HepG2 (cell line): ENCODE data around the gene ZNF618. TPM values are rescaled to one million over a fixed set of nuclear protein-coding genes. Genes with fewer than 3 reads are reported as not detected.

Source experiments
- HCFC1 ChIP-seq: fragments of 150-350 bp; IDR thresholded peaks from 2 replicates; pipeline ENCODE4 v1.6.1; 2014; ENCODE audit warnings: low read depth, low read length
- MXD4 ChIP-seq: IDR thresholded peaks from 2 replicates; pipeline ENCODE4 v1.6.1; 2016; ENCODE audit warnings: mild to moderate bottlenecking, missing biosample characterization, missing genetic modification reagents
- NCOA1 ChIP-seq: sonication (generic); formaldehyde crosslinking; IDR thresholded peaks from 2 replicates; pipeline ENCODE4 v1.9.0; 2021; ENCODE audit warnings: missing genetic modification reagents
- PHF20 ChIP-seq: sonication (generic); formaldehyde crosslinking; IDR thresholded peaks from 2 replicates; pipeline ENCODE4 v1.5.0; 2020; ENCODE audit warnings: mild to moderate bottlenecking, missing genetic modification reagents
- SRF ChIP-seq: IDR thresholded peaks from 2 replicates; pipeline ENCODE4 v1.6.1; 2011; ENCODE audit warnings: mild to moderate bottlenecking, low read depth, low read length, moderate library complexity
- ZFP36 ChIP-seq: fragments of 150-350 bp; IDR thresholded peaks from 2 replicates; pipeline ENCODE4 v1.6.1; 2018; ENCODE audit warnings: borderline replicate concordance, low read length, low read depth; ENCODE audit not compliant: partially characterized antibody
- ZFX ChIP-seq: sonication (generic); formaldehyde crosslinking; IDR thresholded peaks from 2 replicates; pipeline ENCODE4 v1.4.0; 2020; ENCODE audit warnings: mild to moderate bottlenecking, low read depth, missing genetic modification reagents, moderate library complexity
- ZNF138 ChIP-seq: sonication (generic); formaldehyde crosslinking; IDR thresholded peaks from 2 replicates; pipeline ENCODE4 v1.5.0; 2020; ENCODE audit warnings: mild to moderate bottlenecking, low read depth, missing genetic modification reagents
- ZNF230 ChIP-seq: sonication (generic); formaldehyde crosslinking; IDR thresholded peaks from 2 replicates; pipeline ENCODE4 v1.4.0; 2020; ENCODE audit warnings: mild to moderate bottlenecking, missing genetic modification reagents
- ZNF335 ChIP-seq: sonication (generic); formaldehyde crosslinking; IDR thresholded peaks from 2 replicates; pipeline ENCODE4 v1.4.0; 2020; ENCODE audit warnings: missing genetic modification reagents
- ZNF678 ChIP-seq: sonication (generic); formaldehyde crosslinking; IDR thresholded peaks from 2 replicates; pipeline ENCODE4 v1.4.0; 2020; ENCODE audit warnings: mild to moderate bottlenecking, missing genetic modification reagents
- polyA plus RNA-seq, 8 experiments: library from polyadenylated mRNA; depleted of rRNA in 3 of 8; stranded (reverse) in 7 of 8; unstranded in 1 of 8; fragments of >200 nt; fragmentation: Illumina TruSeq in 4 of 8; extraction: Trizol in 4 of 8; gene quantifications; 2 replicates each; pipeline versions ENCODE4 v1.2.1 to v1.2.3, GENCODE V29; 2011 to 2016; ENCODE audit warnings: low read depth in 4 of 8, missing spikeins in 1 of 8, mixed read lengths in 1 of 8; ENCODE audit not compliant: insufficient read depth in 1 of 8
- total RNA-seq, 5 experiments: library from RNA; depleted of rRNA; stranded (reverse); fragments of >200 nt; fragmentation: Illumina TruSeq; extraction: Trizol; gene quantifications; 2 replicates each; pipeline ENCODE4 v1.2.3, GENCODE V29; 2016; ENCODE audit warnings: low read depth in 1 of 5
- TF ChIP-seq, protein P1 (sequence below): fragments of 450-650 bp; IDR thresholded peaks from 2 replicates; pipeline ENCODE4 v1.6.1; 2017
- TF ChIP-seq, protein P2 (sequence below): sonication (generic); formaldehyde crosslinking; conservative IDR thresholded peaks from 2 replicates; pipeline ENCODE4 v1.8.0; 2022; ENCODE audit warnings: low read depth, missing genetic modification reagents
- TF ChIP-seq, protein P3 (sequence below): sonication (generic); formaldehyde crosslinking; IDR thresholded peaks from 2 replicates; pipeline ENCODE4 v1.4.0; 2020; ENCODE audit warnings: missing genetic modification reagents
- TF ChIP-seq, protein P4 (sequence below): sonication (generic); formaldehyde crosslinking; IDR thresholded peaks from 2 replicates; pipeline ENCODE4 v1.4.0; 2020; ENCODE audit warnings: missing genetic modification reagents, borderline replicate concordance
- TF ChIP-seq, protein P5 (sequence below): sonication (generic); formaldehyde crosslinking; IDR thresholded peaks from 2 replicates; pipeline ENCODE4 v1.4.0; 2020; ENCODE audit warnings: missing genetic modification reagents, mild to moderate bottlenecking, borderline replicate concordance

Gene ZNF618
- total and polyA plus RNA-seq, 2 of the 13 experiments (the other 11 are each of a cell fraction or from before 2014, with no cell fraction given): 0.07 TPM

DNA sequence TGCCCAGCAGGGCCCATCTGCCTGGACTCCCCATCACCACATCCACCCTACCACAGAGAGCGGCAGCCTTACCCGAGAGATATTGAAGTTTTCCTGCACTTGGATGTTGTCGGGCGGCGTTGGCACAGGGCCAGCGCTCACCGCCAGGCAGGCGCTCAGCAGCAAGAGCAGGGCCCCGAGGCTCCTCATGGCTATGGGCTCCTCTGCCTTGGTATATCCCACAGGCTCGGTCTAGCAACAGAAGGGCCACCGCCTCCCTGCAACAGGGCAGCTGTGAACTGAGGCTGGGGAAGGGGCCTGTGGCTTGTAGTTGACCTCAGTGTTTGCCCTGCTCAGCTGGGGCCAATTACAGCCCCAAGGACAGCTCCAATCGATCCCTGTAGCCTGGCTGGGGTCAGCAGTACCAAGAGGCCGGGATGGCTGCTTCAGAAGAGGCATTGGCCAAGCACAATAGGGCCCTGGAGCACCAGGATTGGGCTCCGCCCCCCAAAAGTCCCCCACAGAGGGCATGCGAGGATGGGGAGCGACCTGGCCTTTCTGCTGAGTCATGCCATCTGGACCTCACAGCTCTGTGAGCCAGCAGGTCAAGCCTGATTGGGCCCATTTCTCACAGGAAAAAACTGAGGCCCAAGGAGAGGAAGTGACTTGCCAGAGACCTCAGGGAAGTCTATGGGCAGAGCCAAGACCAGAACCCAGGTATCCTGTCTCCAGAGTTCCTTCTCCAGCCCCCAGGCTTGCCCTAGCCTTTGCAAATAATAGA is 202.1 kb downstream of the ZNF618 start, which contains the start of gene AMBP (continued):
- TF ChIP-seq ZNF678 (CRISPR knock-in tag): peak; percentile 84; the same call in 1 of the 2 replicates
- peak; percentile 97; the same call in 1 of the 2 replicates for TF ChIP-seq NCOA1 (CRISPR knock-in tag)
- TF ChIP-seq, protein P1, sequence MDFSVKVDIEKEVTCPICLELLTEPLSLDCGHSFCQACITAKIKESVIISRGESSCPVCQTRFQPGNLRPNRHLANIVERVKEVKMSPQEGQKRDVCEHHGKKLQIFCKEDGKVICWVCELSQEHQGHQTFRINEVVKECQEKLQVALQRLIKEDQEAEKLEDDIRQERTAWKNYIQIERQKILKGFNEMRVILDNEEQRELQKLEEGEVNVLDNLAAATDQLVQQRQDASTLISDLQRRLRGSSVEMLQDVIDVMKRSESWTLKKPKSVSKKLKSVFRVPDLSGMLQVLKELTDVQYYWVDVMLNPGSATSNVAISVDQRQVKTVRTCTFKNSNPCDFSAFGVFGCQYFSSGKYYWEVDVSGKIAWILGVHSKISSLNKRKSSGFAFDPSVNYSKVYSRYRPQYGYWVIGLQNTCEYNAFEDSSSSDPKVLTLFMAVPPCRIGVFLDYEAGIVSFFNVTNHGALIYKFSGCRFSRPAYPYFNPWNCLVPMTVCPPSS: no peak
- TF ChIP-seq ZFP36: no peak
- no peak for TF ChIP-seq HCFC1
- peak; percentile 86; the same call in 1 of the 2 replicates for TF ChIP-seq ZNF138 (CRISPR knock-in tag)
- TF ChIP-seq, protein P2, sequence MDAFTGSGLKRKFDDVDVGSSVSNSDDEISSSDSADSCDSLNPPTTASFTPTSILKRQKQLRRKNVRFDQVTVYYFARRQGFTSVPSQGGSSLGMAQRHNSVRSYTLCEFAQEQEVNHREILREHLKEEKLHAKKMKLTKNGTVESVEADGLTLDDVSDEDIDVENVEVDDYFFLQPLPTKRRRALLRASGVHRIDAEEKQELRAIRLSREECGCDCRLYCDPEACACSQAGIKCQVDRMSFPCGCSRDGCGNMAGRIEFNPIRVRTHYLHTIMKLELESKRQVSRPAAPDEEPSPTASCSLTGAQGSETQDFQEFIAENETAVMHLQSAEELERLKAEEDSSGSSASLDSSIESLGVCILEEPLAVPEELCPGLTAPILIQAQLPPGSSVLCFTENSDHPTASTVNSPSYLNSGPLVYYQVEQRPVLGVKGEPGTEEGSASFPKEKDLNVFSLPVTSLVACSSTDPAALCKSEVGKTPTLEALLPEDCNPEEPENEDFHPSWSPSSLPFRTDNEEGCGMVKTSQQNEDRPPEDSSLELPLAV (CRISPR knock-in tag): no peak
- TF ChIP-seq MXD4 (CRISPR knock-in tag): peak; percentile 88
- peak; percentile 83; the same call in 1 of the 2 replicates for TF ChIP-seq ZNF230 (CRISPR knock-in tag)
- peak; percentile 96 for TF ChIP-seq ZFX (CRISPR knock-in tag)
- TF ChIP-seq PHF20 (CRISPR knock-in tag): no peak
- no peak for TF ChIP-seq SRF
- TF ChIP-seq, protein P3, sequence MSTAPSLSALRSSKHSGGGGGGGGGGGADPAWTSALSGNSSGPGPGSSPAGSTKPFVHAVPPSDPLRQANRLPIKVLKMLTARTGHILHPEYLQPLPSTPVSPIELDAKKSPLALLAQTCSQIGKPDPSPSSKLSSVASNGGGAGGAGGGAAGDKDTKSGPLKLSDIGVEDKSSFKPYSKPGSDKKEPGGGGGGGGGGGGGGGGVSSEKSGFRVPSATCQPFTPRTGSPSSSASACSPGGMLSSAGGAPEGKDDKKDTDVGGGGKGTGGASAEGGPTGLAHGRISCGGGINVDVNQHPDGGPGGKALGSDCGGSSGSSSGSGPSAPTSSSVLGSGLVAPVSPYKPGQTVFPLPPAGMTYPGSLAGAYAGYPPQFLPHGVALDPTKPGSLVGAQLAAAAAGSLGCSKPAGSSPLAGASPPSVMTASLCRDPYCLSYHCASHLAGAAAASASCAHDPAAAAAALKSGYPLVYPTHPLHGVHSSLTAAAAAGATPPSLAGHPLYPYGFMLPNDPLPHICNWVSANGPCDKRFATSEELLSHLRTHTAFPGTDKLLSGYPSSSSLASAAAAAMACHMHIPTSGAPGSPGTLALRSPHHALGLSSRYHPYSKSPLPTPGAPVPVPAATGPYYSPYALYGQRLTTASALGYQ (CRISPR knock-in tag): peak; percentile 91
- TF ChIP-seq, protein P4, sequence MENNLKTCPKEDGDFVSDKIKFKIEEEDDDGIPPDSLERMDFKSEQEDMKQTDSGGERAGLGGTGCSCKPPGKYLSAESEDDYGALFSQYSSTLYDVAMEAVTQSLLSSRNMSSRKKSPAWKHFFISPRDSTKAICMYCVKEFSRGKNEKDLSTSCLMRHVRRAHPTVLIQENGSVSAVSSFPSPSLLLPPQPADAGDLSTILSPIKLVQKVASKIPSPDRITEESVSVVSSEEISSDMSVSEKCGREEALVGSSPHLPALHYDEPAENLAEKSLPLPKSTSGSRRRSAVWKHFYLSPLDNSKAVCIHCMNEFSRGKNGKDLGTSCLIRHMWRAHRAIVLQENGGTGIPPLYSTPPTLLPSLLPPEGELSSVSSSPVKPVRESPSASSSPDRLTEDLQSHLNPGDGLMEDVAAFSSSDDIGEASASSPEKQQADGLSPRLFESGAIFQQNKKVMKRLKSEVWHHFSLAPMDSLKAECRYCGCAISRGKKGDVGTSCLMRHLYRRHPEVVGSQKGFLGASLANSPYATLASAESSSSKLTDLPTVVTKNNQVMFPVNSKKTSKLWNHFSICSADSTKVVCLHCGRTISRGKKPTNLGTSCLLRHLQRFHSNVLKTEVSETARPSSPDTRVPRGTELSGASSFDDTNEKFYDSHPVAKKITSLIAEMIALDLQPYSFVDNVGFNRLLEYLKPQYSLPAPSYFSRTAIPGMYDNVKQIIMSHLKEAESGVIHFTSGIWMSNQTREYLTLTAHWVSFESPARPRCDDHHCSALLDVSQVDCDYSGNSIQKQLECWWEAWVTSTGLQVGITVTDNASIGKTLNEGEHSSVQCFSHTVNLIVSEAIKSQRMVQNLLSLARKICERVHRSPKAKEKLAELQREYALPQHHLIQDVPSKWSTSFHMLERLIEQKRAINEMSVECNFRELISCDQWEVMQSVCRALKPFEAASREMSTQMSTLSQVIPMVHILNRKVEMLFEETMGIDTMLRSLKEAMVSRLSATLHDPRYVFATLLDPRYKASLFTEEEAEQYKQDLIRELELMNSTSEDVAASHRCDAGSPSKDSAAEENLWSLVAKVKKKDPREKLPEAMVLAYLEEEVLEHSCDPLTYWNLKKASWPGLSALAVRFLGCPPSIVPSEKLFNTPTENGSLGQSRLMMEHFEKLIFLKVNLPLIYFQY (CRISPR knock-in tag): peak; percentile 85
- TF ChIP-seq, protein P5, sequence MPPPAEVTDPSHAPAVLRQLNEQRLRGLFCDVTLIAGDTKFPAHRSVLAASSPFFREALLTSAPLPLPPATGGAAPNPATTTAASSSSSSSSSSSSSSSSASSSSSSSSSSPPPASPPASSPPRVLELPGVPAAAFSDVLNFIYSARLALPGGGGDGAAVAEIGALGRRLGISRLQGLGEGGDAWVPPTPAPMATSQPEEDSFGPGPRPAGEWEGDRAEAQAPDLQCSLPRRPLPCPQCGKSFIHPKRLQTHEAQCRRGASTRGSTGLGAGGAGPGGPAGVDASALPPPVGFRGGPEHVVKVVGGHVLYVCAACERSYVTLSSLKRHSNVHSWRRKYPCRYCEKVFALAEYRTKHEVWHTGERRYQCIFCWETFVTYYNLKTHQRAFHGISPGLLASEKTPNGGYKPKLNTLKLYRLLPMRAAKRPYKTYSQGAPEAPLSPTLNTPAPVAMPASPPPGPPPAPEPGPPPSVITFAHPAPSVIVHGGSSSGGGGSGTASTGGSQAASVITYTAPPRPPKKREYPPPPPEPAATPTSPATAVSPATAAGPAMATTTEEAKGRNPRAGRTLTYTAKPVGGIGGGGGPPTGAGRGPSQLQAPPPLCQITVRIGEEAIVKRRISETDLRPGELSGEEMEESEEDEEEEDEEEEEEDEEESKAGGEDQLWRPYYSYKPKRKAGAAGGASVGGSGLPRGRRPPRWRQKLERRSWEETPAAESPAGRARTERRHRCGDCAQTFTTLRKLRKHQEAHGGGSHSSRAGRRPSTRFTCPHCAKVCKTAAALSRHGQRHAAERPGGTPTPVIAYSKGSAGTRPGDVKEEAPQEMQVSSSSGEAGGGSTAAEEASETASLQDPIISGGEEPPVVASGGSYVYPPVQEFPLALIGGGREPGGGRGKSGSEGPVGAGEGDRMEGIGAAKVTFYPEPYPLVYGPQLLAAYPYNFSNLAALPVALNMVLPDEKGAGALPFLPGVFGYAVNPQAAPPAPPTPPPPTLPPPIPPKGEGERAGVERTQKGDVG (CRISPR knock-in tag): peak; percentile 89; the same call in 1 of the 2 replicates
- TF ChIP-seq ZNF335 (CRISPR knock-in tag): peak; percentile 88
